Activated T-helper 2 cell treated with anti-CD3 and anti-CD28 coated beads, Interferon-gamma antibody, Interleukin-2, Interleukin-4, amounts not matched to agents 10 μg/mL and 5 μg/mL and 100 μg/mL, durations not matched to agents 14 hours and 24 hours and 36 hours (primary cell): ENCODE measurements around the gene SPTBN4. TPM values are rescaled to one million over a fixed set of nuclear protein-coding genes. Genes with fewer than 3 reads are reported as not detected.

Source experiments
- DNase-seq: peaks from one replicate; pipeline ENCODE4 v3.0.0; 2021; ENCODE audit warnings: low spot score
- H3K27ac Mint-ChIP-seq: one replicate; pipeline ENCODE4 v1.8.0; 2021; ENCODE audit warnings: mixed read lengths
- H3K27me3 Mint-ChIP-seq: one replicate; pipeline ENCODE4 v1.8.0; 2021; ENCODE audit warnings: low read depth, mixed read lengths
- H3K36me3 Mint-ChIP-seq: one replicate; pipeline ENCODE4 v1.8.0; 2021; ENCODE audit warnings: low read depth, mixed read lengths
- H3K4me1 Mint-ChIP-seq: one replicate; pipeline ENCODE4 v1.8.0; 2021; ENCODE audit warnings: low read depth, mixed read lengths
- H3K4me3 Mint-ChIP-seq: one replicate; pipeline ENCODE4 v1.8.0; 2021; ENCODE audit warnings: low read depth, mild to moderate bottlenecking, moderate library complexity, mixed read lengths
- H3K9me3 Mint-ChIP-seq: one replicate; pipeline ENCODE4 v1.8.0; 2021; ENCODE audit warnings: mixed read lengths
- intact Hi-C: fragments of 100-400 bp; cut with micrococcal nuclease; formaldehyde crosslinking; loops from one replicate; pipeline ENCODE4 v1.15.1; 2023
- total RNA-seq: library from RNA; stranded (reverse); gene quantifications from 2 replicates; pipeline ENCODE4 v1.2.3, GENCODE V29; 2022

The SPTBN4 gene
- total RNA-seq, 1 donor from 2014 or later, result 0.30 TPM

DNA sequence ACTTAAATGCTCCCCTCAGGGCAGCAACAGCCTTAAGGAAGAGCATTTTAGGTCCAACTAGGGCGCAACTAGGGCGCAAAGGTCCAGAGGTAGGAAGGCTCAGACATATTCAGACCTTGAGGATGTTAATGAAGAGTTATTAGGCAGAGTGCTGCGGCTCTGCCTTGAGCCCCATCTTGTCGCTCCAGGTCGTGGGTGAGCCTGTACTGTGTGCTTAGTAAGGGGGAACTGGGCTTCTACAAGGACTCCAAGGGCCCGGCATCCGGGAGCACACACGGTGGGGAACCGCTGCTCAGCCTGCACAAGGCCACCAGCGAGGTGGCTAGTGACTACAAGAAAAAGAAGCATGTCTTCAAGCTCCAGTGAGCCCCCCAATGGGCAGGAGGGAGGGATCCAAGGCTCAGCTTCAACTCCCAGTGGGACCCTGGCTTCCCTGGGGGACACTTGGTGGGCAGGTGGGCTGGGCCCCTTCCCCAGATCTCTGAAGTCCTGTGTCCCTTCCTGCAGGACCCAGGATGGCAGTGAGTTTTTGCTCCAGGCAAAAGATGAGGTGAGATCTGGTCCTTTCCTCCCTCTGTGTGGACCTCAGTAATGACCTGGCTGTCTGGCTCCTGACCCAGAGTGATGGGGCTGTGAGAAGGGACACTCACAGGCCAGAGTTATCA lies 105.2 kb downstream of the SPTBN4 start:
- H3K27me3 Mint-ChIP-seq, result peaks cover 27% of the 10 kb centered on the region
- no peaks in the 10 kb centered on the region for H3K9me3 Mint-ChIP-seq

GRCh38 chr19:40575326-40575725 lies 108.5 kb downstream of the SPTBN4 start:
- Mint-ChIP-seq H3K27me3 (peaks cover 2% of the 10 kb centered on the region), H3K4me3 (no peak overlapping the region), H3K36me3 (peaks cover 17% of the 10 kb centered on the region), H3K27ac (no peak overlapping the region), H3K4me1 (peaks cover 16% of the 10 kb centered on the region), H3K9me3 (no peaks in the 10 kb centered on the region)
- DNase-seq, result no peak
- intact Hi-C loops, result no loop called here

More for the DNA sequence above, 105.2 kb downstream of the SPTBN4 start:
- Mint-ChIP-seq H3K27ac (no peak overlapping the region), H3K4me3 (no peak overlapping the region), H3K4me1 (peaks cover 10% of the 10 kb centered on the region), H3K36me3 (no peaks in the 10 kb centered on the region)
- intact Hi-C loops, result loop anchor here (2.0 kb wide), 1 partner anchor 33 kb away; no protein-coding TSS in a partner anchor
- no peak for DNase-seq

- intact Hi-C loops, result no loop called here
- H3K27ac Mint-ChIP-seq, result peak overlapping the region; percentile 78
- peak overlapping the region; percentile 94 for H3K4me3 Mint-ChIP-seq
- peaks cover 2% of the 10 kb centered on the region for H3K27me3 Mint-ChIP-seq
- peaks cover 24% of the 10 kb centered on the region for H3K36me3 Mint-ChIP-seq
- H3K9me3 Mint-ChIP-seq, result no peaks in the 10 kb centered on the region
- H3K4me1 Mint-ChIP-seq, result peaks cover 11% of the 10 kb centered on the region
- DNase-seq, result peak; percentile 22
These were observed 109.4 kb downstream of the SPTBN4 start for GRCh38 chr19:40576151-40576584.

DNA sequence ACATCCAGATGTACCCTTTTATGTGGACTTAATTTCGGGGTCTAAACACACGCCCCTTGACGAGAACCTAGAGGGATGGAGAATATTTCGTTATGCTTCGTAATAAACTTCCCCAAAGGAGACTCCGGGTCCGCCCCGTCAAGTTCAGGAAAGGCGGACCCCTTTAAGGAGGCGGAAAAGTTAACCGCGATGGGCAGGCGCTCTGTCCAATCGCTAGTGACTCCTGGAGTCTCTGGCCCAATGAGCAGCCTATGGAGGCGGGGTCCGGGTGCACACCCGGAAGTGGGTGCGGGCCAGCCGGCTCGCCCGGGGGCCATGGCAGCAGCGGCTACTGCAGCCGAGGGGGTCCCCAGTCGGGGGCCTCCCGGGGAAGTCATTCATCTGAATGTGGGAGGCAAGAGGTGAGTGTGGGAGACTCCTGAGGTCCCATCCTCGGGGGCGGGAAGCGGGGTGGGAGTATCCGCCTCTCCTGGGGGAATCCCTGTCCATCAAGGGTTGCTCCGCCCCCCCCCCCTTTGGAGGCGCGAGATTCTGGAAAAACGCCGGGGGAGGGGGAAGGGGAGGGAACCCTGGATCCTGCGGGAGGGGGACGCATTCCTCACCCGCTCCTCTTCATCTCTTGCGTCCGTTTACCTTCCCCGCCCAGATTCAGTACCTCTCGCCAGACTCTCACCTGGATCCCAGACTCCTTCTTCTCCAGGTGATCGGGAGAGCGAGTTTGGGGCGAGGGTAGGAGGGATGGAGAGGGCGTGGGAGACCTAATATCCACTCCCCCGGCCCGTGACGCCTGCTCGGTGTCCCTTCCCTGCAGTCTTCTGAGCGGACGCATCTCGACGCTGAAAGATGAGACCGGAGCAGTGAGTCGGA lies 110.0 kb downstream of the SPTBN4 start, which contains the start of gene SHKBP1:
Gene SHKBP1, plus strand, starts transcription at position 289 of the 867 bp plus-strand sequence. Its CDS starts 27 bp downstream, at position 316.
- H3K27me3 Mint-ChIP-seq, result peaks cover 2% of the 10 kb centered on the region
- peak; percentile 92 for DNase-seq
- peaks cover 11% of the 10 kb centered on the region for H3K4me1 Mint-ChIP-seq
- H3K4me3 Mint-ChIP-seq, result peak within 1 kb of the TSS; percentile 94
- peak within 1 kb of the TSS; percentile 78 for H3K27ac Mint-ChIP-seq
- H3K36me3 Mint-ChIP-seq, result peaks cover 29% of the 10 kb centered on the region
- intact Hi-C loops, result no loop called here
- H3K9me3 Mint-ChIP-seq, result no peaks in the 10 kb centered on the region

GRCh38 chr19:40578442-40578908 lies 111.7 kb downstream of the SPTBN4 start:
- H3K9me3 Mint-ChIP-seq, result no peaks in the 10 kb centered on the region
- peaks cover 11% of the 10 kb centered on the region for H3K4me1 Mint-ChIP-seq
- intact Hi-C loops, result no loop called here
- peaks cover 42% of the 10 kb centered on the region for H3K36me3 Mint-ChIP-seq
- H3K4me3 Mint-ChIP-seq, result peak overlapping the region; percentile 94
- H3K27ac Mint-ChIP-seq, result peak overlapping the region; percentile 58
- H3K27me3 Mint-ChIP-seq, result no peaks in the 10 kb centered on the region
- no peak for DNase-seq

DNA sequence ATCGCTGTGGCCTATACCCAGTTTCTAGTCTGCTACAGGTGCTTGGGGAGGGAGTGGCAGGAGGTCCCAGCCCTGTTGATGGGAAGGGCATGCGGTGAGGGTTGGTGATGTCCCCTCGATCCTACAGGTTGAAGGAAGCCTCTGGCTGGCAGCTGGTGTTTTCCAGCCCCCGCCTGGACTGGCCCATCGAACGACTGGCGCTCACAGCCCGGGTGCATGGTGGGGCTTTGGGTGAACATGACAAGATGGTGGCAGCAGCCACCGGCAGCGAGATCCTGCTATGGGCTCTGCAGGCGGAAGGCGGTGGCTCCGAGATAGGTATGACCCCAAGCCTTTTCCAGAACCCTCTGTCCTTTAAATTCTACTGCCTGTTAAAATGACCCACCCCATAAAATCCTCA lies 113.8 kb downstream of the SPTBN4 start:
- H3K36me3 Mint-ChIP-seq, result peaks cover 58% of the 10 kb centered on the region
- no peak overlapping the region for H3K27ac Mint-ChIP-seq
- no peak for DNase-seq
- H3K27me3 Mint-ChIP-seq, result no peaks in the 10 kb centered on the region
- H3K4me3 Mint-ChIP-seq, result no peak overlapping the region
- H3K9me3 Mint-ChIP-seq, result no peaks in the 10 kb centered on the region
- peaks cover 11% of the 10 kb centered on the region for H3K4me1 Mint-ChIP-seq
- intact Hi-C loops, result no loop called here

DNA sequence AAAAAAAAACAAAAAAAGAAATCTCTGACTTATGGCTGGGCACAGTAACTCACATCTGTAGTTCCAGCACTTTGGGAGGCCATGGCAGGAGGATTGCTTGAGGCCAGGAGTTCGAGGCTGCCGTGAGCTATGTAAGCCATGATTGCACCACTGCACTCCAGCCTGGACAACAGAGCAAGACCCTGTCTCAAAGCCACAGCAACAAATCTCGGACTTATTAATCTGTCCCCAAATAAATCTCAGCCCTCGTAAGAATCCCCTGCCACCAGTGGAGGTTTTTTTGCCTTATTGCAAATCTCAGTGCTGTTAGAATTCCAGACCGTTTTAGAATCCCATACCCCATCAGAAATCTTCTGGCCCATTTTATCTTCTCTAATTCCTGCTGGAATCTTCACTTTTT lies 114.7 kb downstream of the SPTBN4 start:
- Mint-ChIP-seq H3K27ac (no peak overlapping the region), H3K4me3 (no peak overlapping the region), H3K27me3 (no peaks in the 10 kb centered on the region), H3K4me1 (peaks cover 16% of the 10 kb centered on the region), H3K9me3 (no peaks in the 10 kb centered on the region), H3K36me3 (peaks cover 67% of the 10 kb centered on the region)
- intact Hi-C loops, result no loop called here
- DNase-seq, result no peak

DNA sequence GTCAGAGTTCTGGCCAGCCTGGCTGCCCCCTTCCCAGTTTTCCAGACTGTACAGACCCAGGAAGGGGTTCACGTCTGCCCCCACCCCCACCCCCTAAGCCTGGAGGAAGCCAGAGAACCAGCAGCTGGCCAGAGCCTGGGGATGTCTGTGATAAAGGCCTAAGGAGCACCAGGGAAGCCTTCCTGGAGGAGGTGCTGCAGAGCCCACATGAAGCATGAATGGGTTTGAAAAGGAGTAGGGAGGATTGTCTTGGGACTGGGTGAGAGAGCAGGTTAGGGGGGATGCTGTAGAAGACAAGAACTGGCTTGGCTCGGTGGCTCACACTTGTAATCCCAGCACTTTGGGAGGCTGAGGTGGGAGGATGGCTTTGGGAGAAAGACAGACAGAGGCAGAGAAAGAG lies 115.7 kb downstream of the SPTBN4 start:
- Mint-ChIP-seq H3K4me3 (no peak overlapping the region), H3K9me3 (no peaks in the 10 kb centered on the region), H3K27me3 (no peaks in the 10 kb centered on the region), H3K27ac (peak overlapping the region; percentile 9), H3K36me3 (peaks cover 71% of the 10 kb centered on the region), H3K4me1 (peaks cover 16% of the 10 kb centered on the region)
- no peak for DNase-seq
- intact Hi-C loops, result no loop called here

DNA sequence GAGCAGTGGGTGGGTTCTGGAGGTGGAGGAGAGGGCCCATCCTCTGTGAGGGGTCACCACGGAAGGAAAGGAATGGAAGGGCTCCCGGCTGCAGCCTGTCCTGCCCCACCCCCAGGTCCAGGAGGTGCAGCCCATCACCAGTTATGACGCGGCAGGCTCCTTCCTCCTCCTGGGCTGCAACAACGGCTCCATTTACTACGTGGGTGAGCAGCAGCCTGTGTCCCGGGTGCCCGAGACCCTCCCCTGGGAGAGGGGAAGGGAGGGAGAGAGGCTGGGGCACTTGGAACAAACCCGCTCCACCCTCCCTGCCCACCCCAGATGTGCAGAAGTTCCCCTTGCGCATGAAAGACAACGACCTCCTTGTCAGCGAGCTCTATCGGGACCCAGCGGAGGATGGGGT lies 116.5 kb downstream of the SPTBN4 start:
- Mint-ChIP-seq H3K4me1 (peaks cover 10% of the 10 kb centered on the region), H3K27ac (no peak overlapping the region), H3K36me3 (peaks cover 71% of the 10 kb centered on the region), H3K4me3 (no peak overlapping the region), H3K27me3 (no peaks in the 10 kb centered on the region), H3K9me3 (no peaks in the 10 kb centered on the region)
- intact Hi-C loops, result no loop called here
- DNase-seq, result no peak

- Mint-ChIP-seq H3K27me3 (no peaks in the 10 kb centered on the region), H3K4me3 (no peak overlapping the region), H3K27ac (no peak overlapping the region), H3K9me3 (no peaks in the 10 kb centered on the region), H3K4me1 (peaks cover 6% of the 10 kb centered on the region), H3K36me3 (peaks cover 74% of the 10 kb centered on the region)
- DNase-seq, result no peak
- intact Hi-C loops, result no loop called here
These were observed 117.2 kb downstream of the SPTBN4 start for GRCh38 chr19:40584007-40584406.

DNA sequence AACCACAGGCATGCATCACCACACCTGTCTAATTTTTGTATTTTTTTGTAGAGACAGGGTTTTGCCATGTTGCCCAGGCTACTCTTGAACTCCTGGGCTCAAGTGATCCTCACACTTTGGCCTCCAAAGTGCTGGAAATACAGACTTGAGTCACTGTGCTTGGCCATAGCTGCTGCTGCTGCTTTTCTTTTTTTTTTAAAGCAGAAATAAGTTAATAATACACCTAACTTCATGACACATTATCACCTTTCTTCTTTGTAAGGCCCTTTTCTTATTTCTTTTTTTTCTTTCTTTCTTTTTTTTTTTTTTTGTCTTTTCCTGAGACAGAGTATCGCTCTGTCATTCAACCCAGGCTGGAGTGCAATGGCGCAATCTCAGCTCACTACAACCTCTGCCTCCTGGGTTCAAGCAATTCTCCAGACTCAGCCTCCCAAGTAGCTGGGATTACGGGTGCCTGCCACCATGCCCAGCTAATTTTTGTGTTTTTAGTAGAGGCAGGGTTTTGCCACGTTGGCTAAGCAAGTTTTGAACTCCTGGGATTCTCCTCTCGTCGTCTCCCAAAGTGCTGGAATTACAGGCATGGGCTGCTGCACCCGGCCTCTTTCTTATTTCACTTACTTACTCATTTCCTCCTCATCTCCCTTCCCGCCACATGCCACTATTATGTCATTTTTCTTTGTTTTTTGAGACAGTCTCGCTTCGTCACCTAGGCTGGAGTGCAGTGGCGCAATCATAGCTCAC lies 118.6 kb downstream of the SPTBN4 start:
- H3K9me3 Mint-ChIP-seq, result no peaks in the 10 kb centered on the region
- peaks cover 71% of the 10 kb centered on the region for H3K36me3 Mint-ChIP-seq
- H3K27ac Mint-ChIP-seq, result peak overlapping the region; percentile 69
- peaks cover 6% of the 10 kb centered on the region for H3K4me1 Mint-ChIP-seq
- H3K4me3 Mint-ChIP-seq, result peak overlapping the region; percentile 30
- no peak for DNase-seq
- no peaks in the 10 kb centered on the region for H3K27me3 Mint-ChIP-seq
- intact Hi-C loops, result no loop called here

DNA sequence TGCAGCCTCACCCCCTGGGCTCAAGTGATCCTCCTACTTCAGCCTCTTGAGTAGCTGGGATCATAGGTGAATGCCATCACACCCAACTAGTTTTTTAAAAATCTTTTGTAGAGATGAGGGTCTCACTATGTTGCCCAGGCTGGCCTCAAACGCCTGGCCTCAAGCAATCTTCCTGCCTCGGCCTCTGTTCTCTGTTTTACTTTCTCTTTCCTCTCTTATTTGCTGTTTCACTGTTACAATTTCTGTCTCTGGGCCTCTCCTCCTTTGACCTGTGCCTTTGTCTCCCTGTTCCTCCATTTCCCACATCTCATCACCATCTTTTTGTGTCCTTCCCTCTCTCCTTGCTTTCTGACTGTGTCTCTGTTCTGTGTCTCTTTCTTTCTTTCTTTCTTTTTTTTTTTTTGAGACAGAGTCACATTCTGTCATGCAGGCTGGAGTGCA lies 119.2 kb downstream of the SPTBN4 start:
- intact Hi-C loops, result no loop called here
- Mint-ChIP-seq H3K4me3 (peak overlapping the region; percentile 30), H3K27ac (peak overlapping the region; percentile 69), H3K9me3 (no peaks in the 10 kb centered on the region), H3K36me3 (peaks cover 66% of the 10 kb centered on the region), H3K27me3 (no peaks in the 10 kb centered on the region), H3K4me1 (peaks cover 6% of the 10 kb centered on the region)
- no peak for DNase-seq
